Posterior cingulate gyrus (tissue), 11 donors: ENCODE results near the gene CAMKK2.
A peak's percentile ranks its signal among the peaks of the same experiment; 100 is the strongest.
"Not testable (repeated sequence)": the region's sequence is repeated elsewhere in the genome, so short reads cannot be mapped to it uniquely, and the experiment has no call there.

ENCODE experiments used
- DNase-seq, 10 donors: peaks; one replicate each; pipeline versions ENCODE4 v3.0.0 to v3.0.0-alpha.2; 2020 to 2021; ENCODE audit warnings: mixed read lengths in 3 of 10
- intact Hi-C: fragments of 100-400 bp; cut with DNase I; formaldehyde crosslinking; loops from one replicate; pipeline ENCODE4 v1.15.1; 2023

The CAMKK2 gene

GRCh38 chr12:121296618-121297434 is at the start of gene CAMKK2:
Gene CAMKK2 (minus strand): TSS chr12:121296709. CDS start chr12:121274526, 22,183 bp downstream.
- intact Hi-C loops, result loop anchor here (2.0 kb wide), 1 partner anchor 56 kb away; the partner anchor contains the start of gene ANAPC5
- DNase-seq, result peak; percentile 67 to 97 (median 79)

- peak in 2 of 10 donors; percentile 26 to 67 for DNase-seq
- intact Hi-C loops, result loop anchor here (5.0 kb wide), 1 partner anchor 97 kb away; no protein-coding TSS in a partner anchor
These were observed 48.8 kb upstream of the CAMKK2 start for GRCh38 chr12:121345151-121345815.

GRCh38 chr12:121344506-121344905 is 48.0 kb upstream of the CAMKK2 start:
- peak in 2 of 10 donors; percentile 12 to 22 for DNase-seq
- intact Hi-C loops, result no loop called here

GRCh38 chr12:121337416-121337815 is 40.9 kb upstream of the CAMKK2 start:
- DNase-seq, result no peak
- intact Hi-C loops, result no loop called here

- peak in 1 of 10 donors; percentile 13 for DNase-seq
- intact Hi-C loops, result loop anchor here (2.0 to 5.0 kb wide), 2 partner anchors 63 to 108 kb away; no protein-coding TSS in a partner anchor
These were observed 38.2 kb upstream of the CAMKK2 start for GRCh38 chr12:121334513-121335343.

- intact Hi-C loops, result loop anchor here (2.0 to 5.0 kb wide), 2 partner anchors 64 to 109 kb away; no protein-coding TSS in a partner anchor
- DNase-seq, result no peak
These were observed 37.2 kb upstream of the CAMKK2 start for GRCh38 chr12:121333747-121334146.

- intact Hi-C loops, result loop anchor here (5.0 kb wide), 1 partner anchor 66 kb away; no protein-coding TSS in a partner anchor
- no peak for DNase-seq
These were observed 34.7 kb upstream of the CAMKK2 start for GRCh38 chr12:121331248-121331647.

GRCh38 chr12:121330692-121331091 is 34.2 kb upstream of the CAMKK2 start:
- intact Hi-C loops, result loop anchor here (5.0 kb wide), 1 partner anchor 67 kb away; no protein-coding TSS in a partner anchor
- DNase-seq, result no peak

GRCh38 chr12:121330195-121330594 is 33.7 kb upstream of the CAMKK2 start:
- intact Hi-C loops, result loop anchor here (5.0 kb wide), 1 partner anchor 67 kb away; no protein-coding TSS in a partner anchor
- no peak for DNase-seq

- no peak for DNase-seq
- intact Hi-C loops, result no loop called here
These were observed 32.1 kb upstream of the CAMKK2 start for GRCh38 chr12:121328620-121329019.

GRCh38 chr12:121326996-121327674 is 30.6 kb upstream of the CAMKK2 start:
- peak in 8 of 10 donors; percentile 28 to 94 (median 58) for DNase-seq
- intact Hi-C loops, result no loop called here

- intact Hi-C loops, result no loop called here
- no peak for DNase-seq
These were observed 29.4 kb upstream of the CAMKK2 start for GRCh38 chr12:121325922-121326396.

- no peak for DNase-seq
- intact Hi-C loops, result no loop called here
These were observed 27.4 kb upstream of the CAMKK2 start for GRCh38 chr12:121323908-121324307.

- no peak for DNase-seq
- intact Hi-C loops, result no loop called here
These were observed 21.6 kb upstream of the CAMKK2 start for GRCh38 chr12:121318121-121318520.

- intact Hi-C loops, result no loop called here
These were observed 17.9 kb upstream of the CAMKK2 start for GRCh38 chr12:121314431-121314830.

GRCh38 chr12:121310231-121310630 is 13.7 kb upstream of the CAMKK2 start:
- DNase-seq, intact Hi-C loops: not testable (repeated sequence)

More at GRCh38 chr12:121314431-121314830, 17.9 kb upstream of the CAMKK2 start:
- DNase-seq, result no peak

- DNase-seq, intact Hi-C loops: not testable (repeated sequence)
These were observed 10.9 kb upstream of the CAMKK2 start for GRCh38 chr12:121307397-121307796.

GRCh38 chr12:121304306-121304705 is 7.8 kb upstream of the CAMKK2 start:
- DNase-seq, result no peak
- intact Hi-C loops, result no loop called here

GRCh38 chr12:121301876-121302275 is 5.4 kb upstream of the CAMKK2 start:
- intact Hi-C loops, result no loop called here
- no peak for DNase-seq
